IMR-90 (cell line): ENCODE results near the gene PTPRN2. TPM values are rescaled to one million over a fixed set of nuclear protein-coding genes. Genes with fewer than 3 reads are reported as not detected.

Source experiments
- ATAC-seq: fragments of 200-7000 bp; cut with Tn5 transposase; 2 replicates; pipeline ENCODE4 v1.9.1; 2020; ENCODE audit warnings: low read depth, mild to moderate bottlenecking, moderate library complexity
- BruUV-seq: library from RNA; stranded (reverse); fragments of 400-500 nt; replicated peaks from 2 replicates; lab custom pipeline; 2021; lab: Mats Ljungman, UMichigan
- CTCF ChIA-PET: fragments of 300-600 bp; formaldehyde crosslinking; extraction: SDS; loops from one replicate; lab custom pipeline; 2021; ENCODE audit warnings: antibody characterized with exemption; lab: Yijun Ruan, JAX
- POLR2A ChIA-PET: fragments of 300-600 bp; sonication (Branson Sonifier 250); formaldehyde crosslinking; loops from one replicate; lab custom pipeline; 2022; ENCODE audit warnings: antibody characterized with exemption; ENCODE audit not compliant: unreplicated experiment; lab: Charles Lee
- DNase-seq: peaks from one replicate; pipeline ENCODE4 v3.0.0; 2013
- H2AFZ ChIP-seq: replicated peaks from 2 replicates; pipeline ENCODE3; 2013; ENCODE audit warnings: low read length, mild to moderate bottlenecking; ENCODE audit not compliant: poor library complexity
- H2AK5ac ChIP-seq: 2 replicates; pipeline ENCODE4 v1.6.1; 2013; ENCODE audit warnings: low read depth, low read length, inconsistent platforms
- H2AK9ac ChIP-seq: replicated peaks from 2 replicates; pipeline ENCODE3; 2013; ENCODE audit warnings: mild to moderate bottlenecking, low read depth, low read length, moderate library complexity; ENCODE audit not compliant: poor library complexity
- H2BK120ac ChIP-seq: 2 replicates; pipeline ENCODE4 v1.6.1; 2013; ENCODE audit warnings: low read depth, low read length, inconsistent platforms
- H2BK15ac ChIP-seq: 3 replicates; pipeline ENCODE4 v1.6.1; 2013; ENCODE audit warnings: low read depth, low read length, inconsistent platforms
- H2BK20ac ChIP-seq: 2 replicates; pipeline ENCODE4 v1.6.1; 2013; ENCODE audit warnings: low read depth, mild to moderate bottlenecking, inconsistent platforms, low read length, moderate library complexity
- H2BK5ac ChIP-seq: 2 replicates; pipeline ENCODE4 v1.6.1; 2013; ENCODE audit warnings: mild to moderate bottlenecking, low read depth, low read length, inconsistent platforms; ENCODE audit not compliant: poor library complexity, severe bottlenecking
- H3K14ac ChIP-seq: replicated peaks from 2 replicates; pipeline ENCODE4 v1.6.1; 2013; ENCODE audit warnings: low read depth, low read length, inconsistent platforms
- H3K18ac ChIP-seq: 2 replicates; pipeline ENCODE4 v1.6.1; 2013; ENCODE audit warnings: low read depth, low read length, control low read depth
- H3K23ac ChIP-seq: 2 replicates; pipeline ENCODE4 v1.6.1; 2013; ENCODE audit warnings: low read depth, low read length, inconsistent platforms
- H3K27ac ChIP-seq: 2 replicates; pipeline ENCODE4 v1.5.1; 2013; ENCODE audit warnings: mild to moderate bottlenecking, control low read depth, low read length; ENCODE audit not compliant: insufficient read depth
- H3K27me3 ChIP-seq: 2 replicates; pipeline ENCODE4 v1.6.1; 2013; ENCODE audit warnings: low read length; ENCODE audit not compliant: control insufficient read depth, insufficient read depth
- H3K36me3 ChIP-seq: 2 replicates; pipeline ENCODE4 v1.6.1; 2013; ENCODE audit warnings: low read length, mixed read lengths; ENCODE audit not compliant: control insufficient read depth, insufficient read depth
- H3K4ac ChIP-seq: 2 replicates; pipeline ENCODE4 v1.6.1; 2013; ENCODE audit warnings: low read depth, low read length, inconsistent platforms
- H3K4me1 ChIP-seq: 2 replicates; pipeline ENCODE4 v1.6.1; 2013; ENCODE audit warnings: low read length, mixed read lengths; ENCODE audit not compliant: control insufficient read depth, insufficient read depth
- H3K4me2 ChIP-seq: 2 replicates; pipeline ENCODE4 v1.6.1; 2013; ENCODE audit warnings: low read depth, mild to moderate bottlenecking, control low read depth, low read length, moderate library complexity
- H3K4me3 ChIP-seq: 2 replicates; pipeline ENCODE4 v1.5.1; 2013; ENCODE audit warnings: low read depth, mild to moderate bottlenecking, control low read depth, low read length, moderate library complexity; ENCODE audit not compliant: insufficient read depth
- H3K56ac ChIP-seq: 2 replicates; pipeline ENCODE4 v1.6.1; 2013; ENCODE audit warnings: low read length, inconsistent platforms; ENCODE audit not compliant: insufficient read depth; ENCODE audit errors: extremely low read depth
- H3K79me1 ChIP-seq, 2 experiments: 2 replicates each; pipeline ENCODE4 v1.6.1; 2013; ENCODE audit warnings: low read length in 2 of 2, inconsistent platforms in 1 of 2, low read depth in 1 of 2
- H3K9ac ChIP-seq: 2 replicates; pipeline ENCODE4 v1.6.1; 2013; ENCODE audit warnings: low read depth, low read length, control low read depth
- H3K9me1 ChIP-seq: 2 replicates; pipeline ENCODE4 v1.6.1; 2013; ENCODE audit warnings: low read length, inconsistent platforms; ENCODE audit not compliant: insufficient read depth
- H3K9me3 ChIP-seq: 2 replicates; pipeline ENCODE4 v1.6.1; 2013; ENCODE audit warnings: low read length; ENCODE audit not compliant: control insufficient read depth, insufficient read depth
- H4K20me1 ChIP-seq: 2 replicates; pipeline ENCODE4 v1.6.1; 2013; ENCODE audit warnings: low read length, inconsistent platforms; ENCODE audit not compliant: insufficient read depth
- H4K5ac ChIP-seq: 2 replicates; pipeline ENCODE4 v1.6.1; 2013; ENCODE audit warnings: mild to moderate bottlenecking, low read depth, low read length, control low read depth
- H4K8ac ChIP-seq, 2 experiments: 2 replicates each; pipeline ENCODE4 v1.6.1; 2013; ENCODE audit warnings: low read depth in 2 of 2, low read length in 2 of 2, control low read depth in 1 of 2, inconsistent platforms in 1 of 2
- H4K91ac ChIP-seq: 2 replicates; pipeline ENCODE4 v1.6.1; 2013; ENCODE audit warnings: low read depth, low read length, inconsistent platforms; ENCODE audit not compliant: insufficient read depth
- BHLHE40 ChIP-seq: fragments of 150-350 bp; IDR thresholded peaks from 2 replicates; pipeline ENCODE4 v1.6.1; 2016; ENCODE audit warnings: mild to moderate bottlenecking, low read depth, low read length
- NFE2L2 ChIP-seq: fragments of 150-350 bp; IDR thresholded peaks from 2 replicates; pipeline ENCODE4 v1.6.1; 2016; ENCODE audit warnings: low read depth, mild to moderate bottlenecking, low read length
- RCOR1 ChIP-seq: IDR thresholded peaks from 2 replicates; pipeline ENCODE4 v1.6.1; 2012; ENCODE audit warnings: mild to moderate bottlenecking, low read length, improper control_type of control experiment; ENCODE audit not compliant: insufficient replicate concordance
- SMC3 ChIP-seq: fragments of 150-350 bp; IDR thresholded peaks from 2 replicates; pipeline ENCODE4 v1.6.1; 2016; ENCODE audit warnings: low read depth, mild to moderate bottlenecking, antibody characterized with exemption, low read length, moderate library complexity
- WGBS, 2 experiments: methylation state at CpG; one replicate each; pipeline versions ENCODE4 v1.1.5 to v1.1.7; 2013; ENCODE audit warnings: missing lambda C conversion rate in 2 of 2; ENCODE audit not compliant: insufficient read length in 1 of 2; ENCODE audit errors: extremely low coverage in 2 of 2; 5-methylcytosine and 5-hydroxymethylcytosine counted together
- dilution Hi-C: fragments of 300-500 bp; cut with HindIII; formaldehyde crosslinking; loops from one replicate; pipeline ENCODE4 v1.14.3; 2018; ENCODE audit warnings: low sequenced_read_pairs; ENCODE audit not compliant: unreplicated experiment
- in situ Hi-C: fragments of 300-500 bp; cut with MboI; formaldehyde crosslinking; loops from 3 replicates; pipeline ENCODE4 v1.14.3; 2019; ENCODE audit warnings: low sequenced_read_pairs, inconsistent platforms, mixed read lengths
- intact Hi-C: fragments of 100-400 bp; cut with micrococcal nuclease; formaldehyde crosslinking; loops from 2 replicates; pipeline ENCODE4 v1.10.0; 2022
- polyA plus RNA-seq, 3 experiments: library from polyadenylated mRNA; depleted of rRNA; stranded (reverse); fragments of >200 nt; gene quantifications; 2 replicates each; pipeline ENCODE4 v1.2.3, GENCODE V29; 2012; ENCODE audit warnings: low replicate concordance in 1 of 3
- total RNA-seq: library from RNA; depleted of rRNA; stranded (reverse); fragments of >200 nt; gene quantifications from 2 replicates; pipeline ENCODE4 v1.2.3, GENCODE V29; 2012
- TF ChIP-seq, protein P1 (sequence below): conservative IDR thresholded peaks from 2 replicates; pipeline ENCODE4 v1.5.1; 2012; ENCODE audit warnings: mild to moderate bottlenecking, low read depth, low read length, improper control_type of control experiment
- TF ChIP-seq, protein P2 (sequence below): fragments of 150-350 bp; IDR thresholded peaks from 2 replicates; pipeline ENCODE4 v1.6.1; 2016; ENCODE audit warnings: low read depth, mild to moderate bottlenecking, low read length, moderate library complexity, borderline replicate concordance
- TF ChIP-seq, protein P3 (sequence below): fragments of 150-350 bp; IDR thresholded peaks from 2 replicates; pipeline ENCODE4 v1.6.1; 2017; ENCODE audit warnings: mild to moderate bottlenecking, antibody characterized with exemption, low read length, low read depth

The PTPRN2 gene
- total and polyA plus RNA-seq, 2 of the 4 experiments (the other 2 are of a cell fraction): 0.03 TPM; not detected in 1

DNA sequence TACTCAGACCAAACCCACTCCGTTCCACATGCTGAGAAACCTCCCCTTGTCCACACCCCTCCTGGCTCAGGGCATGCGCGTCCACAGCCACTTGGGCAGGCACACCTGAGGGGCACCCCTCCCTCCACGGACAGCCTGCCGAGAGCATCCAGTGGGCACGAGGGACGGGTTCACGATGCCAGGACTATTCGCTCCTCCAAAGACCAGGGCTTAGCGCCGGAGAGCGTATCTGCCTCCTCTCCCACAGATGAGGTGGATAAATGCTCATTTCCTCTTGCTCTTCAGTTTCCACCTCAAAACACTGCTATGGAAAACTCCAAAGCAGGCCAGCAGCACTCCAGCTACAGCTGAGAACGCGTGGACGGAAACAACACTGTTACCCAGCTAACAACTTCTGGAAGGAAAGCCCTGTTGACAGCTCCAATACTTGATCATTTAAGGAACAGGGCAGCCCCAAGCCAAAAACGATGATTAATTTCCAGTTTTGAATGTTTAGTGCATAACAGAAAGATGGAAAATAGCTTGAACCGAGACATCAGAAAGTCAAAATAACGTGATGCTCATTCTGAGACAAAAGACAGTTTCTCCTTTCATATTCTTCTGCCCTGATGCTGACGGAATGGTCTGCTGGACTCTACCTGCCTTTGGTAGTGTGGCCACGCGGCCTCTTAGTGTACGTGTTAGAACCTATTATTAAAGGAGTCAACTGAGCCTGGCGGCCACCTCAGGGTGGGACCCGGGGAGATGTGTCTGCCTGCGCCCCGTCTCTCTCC is 1046.1 kb downstream of the PTPRN2 start (continued):
- TF ChIP-seq BHLHE40: no peak
- no peak for TF ChIP-seq SMC3

DNA sequence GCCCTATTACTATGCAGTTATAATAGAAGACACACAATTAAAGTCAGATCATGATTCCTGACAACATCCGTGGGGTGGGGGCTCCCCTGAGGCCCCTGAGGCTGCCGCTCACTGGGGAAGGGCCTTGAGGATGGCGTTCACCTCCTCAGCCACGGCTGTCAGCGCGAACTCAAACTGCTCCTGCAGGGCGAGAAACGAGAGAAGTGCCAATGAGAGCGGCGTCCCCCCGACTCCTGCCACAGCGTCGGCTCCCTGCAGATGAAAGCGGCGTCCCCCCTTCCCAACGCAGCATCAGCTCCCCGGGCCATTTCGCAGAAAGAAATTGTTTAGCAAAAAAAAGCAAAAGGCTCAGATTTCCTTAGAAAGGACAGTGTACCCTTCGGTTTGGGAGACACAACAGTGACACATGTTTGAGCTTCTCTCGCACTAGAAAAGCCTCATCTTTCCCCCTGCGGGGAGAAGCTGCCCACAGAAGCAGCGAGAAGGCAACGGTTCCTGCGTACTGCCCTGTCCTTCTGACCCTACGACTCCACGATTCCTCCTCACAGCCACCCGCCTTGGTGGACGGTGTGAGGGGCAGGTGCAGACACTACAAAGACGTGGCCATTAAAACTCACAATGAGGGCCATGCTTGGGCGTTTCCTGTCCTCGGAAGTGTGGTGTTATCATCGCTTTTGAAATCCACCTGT is 1046.9 kb downstream of the PTPRN2 start:
- Histone ChIP-seq H3K4me2 (no peak overlapping the region), H2AFZ (no peak overlapping the region), H3K56ac (no peak overlapping the region), H3K23ac (no peak overlapping the region), H3K36me3 (no peaks in the 10 kb centered on the region), H2AK5ac (no peak overlapping the region), H4K91ac (no peak overlapping the region), H2BK15ac (no peak overlapping the region), H3K27ac (no peak overlapping the region), H3K18ac (no peak overlapping the region), H2BK20ac (no peak overlapping the region), H4K8ac (no peak overlapping the region), H3K14ac (no peak overlapping the region), H3K9me1 (no peaks in the 10 kb centered on the region), H4K5ac (no peak overlapping the region), H3K27me3 (no peaks in the 10 kb centered on the region), H3K79me1 (no peaks in the 10 kb centered on the region), H4K20me1 (no peaks in the 10 kb centered on the region), H3K4ac (no peak overlapping the region), H2AK9ac (no peak overlapping the region), H2BK120ac (no peak overlapping the region), H3K4me3 (no peak overlapping the region), H3K4me1 (no peaks in the 10 kb centered on the region), H3K9ac (no peak overlapping the region), H2BK5ac (no peak overlapping the region), H3K9me3 (peaks cover 60% of the 10 kb centered on the region)
- dilution Hi-C loops: no loop called here
- in situ Hi-C loops: no loop called here
- CTCF ChIA-PET: no interaction called here
- no peak for DNase-seq
- POLR2A ChIA-PET: no interaction called here
- ATAC-seq: no peak
- BruUV-seq: no TSS peak
- 59% methylated on average over 24 of the region's 32 CpGs; no CpG with 5 or more reads in 1 of the 2 experiments for WGBS, 2 experiments
- intact Hi-C loops: no loop called here
- TF ChIP-seq, protein P1, sequence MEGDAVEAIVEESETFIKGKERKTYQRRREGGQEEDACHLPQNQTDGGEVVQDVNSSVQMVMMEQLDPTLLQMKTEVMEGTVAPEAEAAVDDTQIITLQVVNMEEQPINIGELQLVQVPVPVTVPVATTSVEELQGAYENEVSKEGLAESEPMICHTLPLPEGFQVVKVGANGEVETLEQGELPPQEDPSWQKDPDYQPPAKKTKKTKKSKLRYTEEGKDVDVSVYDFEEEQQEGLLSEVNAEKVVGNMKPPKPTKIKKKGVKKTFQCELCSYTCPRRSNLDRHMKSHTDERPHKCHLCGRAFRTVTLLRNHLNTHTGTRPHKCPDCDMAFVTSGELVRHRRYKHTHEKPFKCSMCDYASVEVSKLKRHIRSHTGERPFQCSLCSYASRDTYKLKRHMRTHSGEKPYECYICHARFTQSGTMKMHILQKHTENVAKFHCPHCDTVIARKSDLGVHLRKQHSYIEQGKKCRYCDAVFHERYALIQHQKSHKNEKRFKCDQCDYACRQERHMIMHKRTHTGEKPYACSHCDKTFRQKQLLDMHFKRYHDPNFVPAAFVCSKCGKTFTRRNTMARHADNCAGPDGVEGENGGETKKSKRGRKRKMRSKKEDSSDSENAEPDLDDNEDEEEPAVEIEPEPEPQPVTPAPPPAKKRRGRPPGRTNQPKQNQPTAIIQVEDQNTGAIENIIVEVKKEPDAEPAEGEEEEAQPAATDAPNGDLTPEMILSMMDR: no peak
- TF ChIP-seq, protein P2, sequence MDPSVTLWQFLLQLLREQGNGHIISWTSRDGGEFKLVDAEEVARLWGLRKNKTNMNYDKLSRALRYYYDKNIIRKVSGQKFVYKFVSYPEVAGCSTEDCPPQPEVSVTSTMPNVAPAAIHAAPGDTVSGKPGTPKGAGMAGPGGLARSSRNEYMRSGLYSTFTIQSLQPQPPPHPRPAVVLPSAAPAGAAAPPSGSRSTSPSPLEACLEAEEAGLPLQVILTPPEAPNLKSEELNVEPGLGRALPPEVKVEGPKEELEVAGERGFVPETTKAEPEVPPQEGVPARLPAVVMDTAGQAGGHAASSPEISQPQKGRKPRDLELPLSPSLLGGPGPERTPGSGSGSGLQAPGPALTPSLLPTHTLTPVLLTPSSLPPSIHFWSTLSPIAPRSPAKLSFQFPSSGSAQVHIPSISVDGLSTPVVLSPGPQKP: no peak
- TF ChIP-seq NFE2L2: no peak
- TF ChIP-seq, protein P3, sequence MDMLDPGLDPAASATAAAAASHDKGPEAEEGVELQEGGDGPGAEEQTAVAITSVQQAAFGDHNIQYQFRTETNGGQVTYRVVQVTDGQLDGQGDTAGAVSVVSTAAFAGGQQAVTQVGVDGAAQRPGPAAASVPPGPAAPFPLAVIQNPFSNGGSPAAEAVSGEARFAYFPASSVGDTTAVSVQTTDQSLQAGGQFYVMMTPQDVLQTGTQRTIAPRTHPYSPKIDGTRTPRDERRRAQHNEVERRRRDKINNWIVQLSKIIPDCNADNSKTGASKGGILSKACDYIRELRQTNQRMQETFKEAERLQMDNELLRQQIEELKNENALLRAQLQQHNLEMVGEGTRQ: no peak
- no peak for TF ChIP-seq RCOR1
- TF ChIP-seq SMC3: no peak
